22Rv1 (cell line): ENCODE data around the gene ENAH.

Source experiments
- H3K27ac ChIP-seq: fragments of 450-650 bp; 2 replicates; pipeline ENCODE4 v1.5.1; 2017
- ZFX ChIP-seq: fragments of 450-650 bp; IDR thresholded peaks from 2 replicates; pipeline ENCODE4 v1.6.1; 2017; ENCODE audit warnings: antibody characterized with exemption, borderline replicate concordance
- TF ChIP-seq, protein P1 (sequence below): fragments of 450-650 bp; IDR thresholded peaks from 2 replicates; pipeline ENCODE4 v1.5.1; 2017; ENCODE audit warnings: mild to moderate bottlenecking

The ENAH gene

DNA sequence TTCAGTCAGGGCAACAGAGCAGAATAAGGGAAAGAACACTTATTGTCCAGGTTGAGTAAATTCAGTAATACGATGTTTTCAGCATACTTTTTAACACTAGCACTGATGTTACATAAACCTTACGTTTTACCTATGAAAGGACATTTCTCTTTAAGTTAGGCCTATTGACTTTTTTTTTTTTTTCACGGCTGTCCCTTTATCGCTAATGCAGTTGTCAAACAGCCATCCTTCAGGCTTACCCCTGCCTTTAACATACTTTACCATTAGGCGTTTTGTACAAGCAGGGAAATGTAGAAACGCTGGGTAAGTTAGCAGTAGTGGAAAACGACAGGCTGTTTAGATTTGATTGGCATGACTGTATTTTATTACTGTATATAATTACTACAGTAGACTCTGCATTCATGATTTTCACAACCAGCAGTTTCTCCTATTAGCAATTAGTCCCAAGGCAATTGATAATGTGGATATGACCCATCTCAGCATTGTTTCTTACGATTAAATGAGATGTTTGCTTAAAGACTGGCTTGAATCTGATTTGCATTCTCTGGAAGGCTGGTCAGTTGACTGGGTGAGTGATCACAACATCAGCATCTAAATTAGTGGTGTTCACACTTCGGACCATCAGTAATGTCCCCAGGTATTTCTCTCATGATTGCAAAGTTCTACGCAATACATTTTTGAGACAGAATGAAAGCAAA, 115.2 kb downstream of the ENAH start:
- no peak for TF ChIP-seq ZFX
- TF ChIP-seq, protein P1, sequence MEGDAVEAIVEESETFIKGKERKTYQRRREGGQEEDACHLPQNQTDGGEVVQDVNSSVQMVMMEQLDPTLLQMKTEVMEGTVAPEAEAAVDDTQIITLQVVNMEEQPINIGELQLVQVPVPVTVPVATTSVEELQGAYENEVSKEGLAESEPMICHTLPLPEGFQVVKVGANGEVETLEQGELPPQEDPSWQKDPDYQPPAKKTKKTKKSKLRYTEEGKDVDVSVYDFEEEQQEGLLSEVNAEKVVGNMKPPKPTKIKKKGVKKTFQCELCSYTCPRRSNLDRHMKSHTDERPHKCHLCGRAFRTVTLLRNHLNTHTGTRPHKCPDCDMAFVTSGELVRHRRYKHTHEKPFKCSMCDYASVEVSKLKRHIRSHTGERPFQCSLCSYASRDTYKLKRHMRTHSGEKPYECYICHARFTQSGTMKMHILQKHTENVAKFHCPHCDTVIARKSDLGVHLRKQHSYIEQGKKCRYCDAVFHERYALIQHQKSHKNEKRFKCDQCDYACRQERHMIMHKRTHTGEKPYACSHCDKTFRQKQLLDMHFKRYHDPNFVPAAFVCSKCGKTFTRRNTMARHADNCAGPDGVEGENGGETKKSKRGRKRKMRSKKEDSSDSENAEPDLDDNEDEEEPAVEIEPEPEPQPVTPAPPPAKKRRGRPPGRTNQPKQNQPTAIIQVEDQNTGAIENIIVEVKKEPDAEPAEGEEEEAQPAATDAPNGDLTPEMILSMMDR = no peak
- H3K27ac ChIP-seq = no peak overlapping the region

DNA sequence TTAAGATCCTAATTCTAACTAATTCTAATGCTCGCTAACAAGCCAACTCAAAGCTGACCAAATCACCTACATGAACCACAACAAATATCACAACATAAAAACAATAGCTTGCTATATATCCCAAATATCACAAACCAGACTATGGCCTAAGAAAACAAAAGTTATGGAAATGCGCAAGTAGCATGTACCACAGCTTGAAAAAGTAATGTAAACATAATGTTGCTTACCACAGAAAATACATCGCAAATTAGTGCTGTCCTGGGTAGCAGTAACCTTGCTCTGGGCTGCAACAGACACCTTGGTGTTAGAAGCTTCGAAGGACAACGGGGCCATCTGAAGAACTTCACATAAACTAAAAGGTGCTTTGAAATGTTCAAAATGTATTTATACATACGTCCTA, 117.6 kb downstream of the ENAH start:
- TF ChIP-seq ZFX = no peak
- TF ChIP-seq, protein P1 = no peak
- H3K27ac ChIP-seq = no peak overlapping the region

GRCh38 chr1:225534772-225535171, 118.2 kb downstream of the ENAH start:
- TF ChIP-seq, protein P1 = no peak
- no peak for TF ChIP-seq ZFX
- no peak overlapping the region for H3K27ac ChIP-seq

DNA sequence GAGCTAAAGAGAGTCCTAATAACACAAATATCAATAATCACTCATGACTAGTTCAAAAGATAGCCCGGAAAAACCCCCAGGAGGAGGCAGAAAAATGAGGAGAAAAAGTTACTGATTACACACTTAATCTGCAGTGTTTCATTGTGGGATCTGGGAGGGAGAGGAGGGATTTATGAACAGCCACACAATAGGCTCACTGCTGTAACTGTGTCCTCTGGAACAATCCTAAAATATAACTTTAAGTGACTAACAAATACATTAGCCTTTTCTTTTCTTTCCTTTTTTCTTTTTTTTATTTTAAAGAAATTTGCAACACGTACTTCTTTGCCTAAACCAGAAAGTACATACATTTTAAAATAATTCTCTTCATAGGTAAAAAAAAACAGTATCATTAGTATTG, 118.8 kb downstream of the ENAH start:
- no peak overlapping the region for H3K27ac ChIP-seq
- TF ChIP-seq, protein P1 = no peak
- TF ChIP-seq ZFX = no peak

DNA sequence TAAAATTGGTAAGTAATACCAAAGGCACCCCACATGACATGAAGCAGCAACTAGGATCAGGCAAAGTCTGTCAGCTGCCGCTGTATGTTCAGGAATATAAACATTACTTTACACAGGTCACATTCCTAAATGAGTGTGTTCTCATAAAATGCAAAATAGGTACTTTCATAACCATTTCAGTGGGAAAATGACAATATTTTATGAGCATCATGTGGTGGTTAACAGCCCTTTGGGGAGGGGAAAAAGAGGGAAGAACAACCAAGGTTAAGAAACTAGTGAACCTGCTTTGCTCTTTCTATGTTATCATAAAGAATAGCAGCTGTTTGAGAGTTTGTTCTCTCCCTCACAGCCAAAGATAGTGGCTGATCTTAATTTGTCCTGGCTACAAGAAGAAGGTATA, 119.7 kb downstream of the ENAH start:
- no peak overlapping the region for H3K27ac ChIP-seq
- TF ChIP-seq, protein P1 = no peak
- no peak for TF ChIP-seq ZFX

- TF ChIP-seq, protein P1 = no peak
- no peak for TF ChIP-seq ZFX
- no peak overlapping the region for H3K27ac ChIP-seq
Measured at GRCh38 chr1:225532240-225532944, 120.5 kb downstream of the ENAH start.

DNA sequence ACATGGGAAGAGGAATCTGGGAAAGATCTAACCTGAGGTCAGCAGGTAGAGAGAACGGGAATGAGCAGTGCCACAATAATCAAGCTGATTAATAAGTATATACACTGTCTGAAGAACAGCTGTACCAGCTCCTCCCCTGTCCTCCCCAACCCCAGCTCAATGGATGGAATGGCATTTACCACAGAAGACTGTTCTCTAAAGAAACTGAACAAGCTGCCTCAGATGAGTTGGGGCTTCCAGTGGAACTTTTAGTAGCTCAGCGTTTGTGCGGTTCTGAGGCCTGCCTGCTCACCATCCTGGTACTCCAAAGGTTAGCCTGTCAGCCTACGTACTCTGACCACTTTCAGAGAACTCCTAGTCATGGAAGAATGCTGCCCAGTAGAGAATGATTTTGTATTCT, 123.2 kb downstream of the ENAH start:
- H3K27ac ChIP-seq = no peak overlapping the region
- TF ChIP-seq, protein P1 = no peak
- TF ChIP-seq ZFX = no peak
